HG03378 (cell line): ENCODE results near the gene SRPRA.
"Not testable (repeated sequence)": the region's sequence is repeated elsewhere in the genome, so short reads cannot be mapped to it uniquely, and the experiment has no call there.

Experiments
- ATAC-seq: cut with Tn5 transposase; IDR thresholded peaks from one replicate; pipeline ENCODE4 v1.9.1; 2021; ENCODE audit warnings: mild to moderate bottlenecking, moderate library complexity; ENCODE audit not compliant: unreplicated experiment

Gene SRPRA

DNA sequence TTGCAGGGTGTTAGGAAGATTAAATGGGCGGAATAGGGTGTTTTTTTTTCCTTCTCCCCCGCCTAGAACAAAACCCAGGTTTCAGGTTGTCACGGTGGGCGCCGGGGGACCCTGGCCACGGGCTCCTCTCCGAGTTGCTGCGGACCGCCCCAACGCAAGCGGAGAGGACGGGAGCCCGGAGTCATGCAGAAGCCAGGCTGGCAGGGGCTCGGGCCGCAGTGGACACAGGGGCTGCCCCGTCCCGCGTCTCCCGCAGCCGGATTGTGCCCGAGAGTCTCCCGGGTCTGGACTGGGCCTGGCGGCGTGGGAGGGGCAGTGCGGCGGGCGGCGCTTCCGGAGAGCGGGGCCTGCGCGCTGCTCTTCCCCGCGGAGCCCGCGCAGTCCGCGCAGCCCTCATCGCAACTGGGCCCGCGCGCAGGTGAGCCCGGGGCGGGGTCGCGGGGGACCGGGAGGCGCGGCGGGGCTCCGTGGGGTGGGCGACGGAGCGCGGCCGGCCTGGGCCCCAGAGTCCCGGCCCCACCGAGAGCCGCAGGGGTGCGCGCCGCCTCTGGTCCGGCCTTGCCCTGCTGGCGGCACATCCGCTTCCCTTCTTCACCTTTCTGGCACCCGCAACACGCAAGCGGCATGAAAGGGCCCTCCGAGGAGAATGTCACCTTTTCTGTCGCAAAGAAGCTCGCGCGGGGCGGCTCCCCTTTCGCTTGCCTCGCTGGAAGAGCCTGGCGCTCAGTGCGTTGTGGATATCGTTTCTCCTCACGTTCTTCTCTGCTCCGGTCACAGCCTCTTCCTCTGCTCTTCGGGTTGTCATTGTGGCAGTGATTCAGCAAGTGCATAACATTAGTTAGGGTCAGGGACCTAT is 14.3 kb upstream of the SRPRA start, which contains the start of gene TIRAP:
Gene TIRAP, plus strand, starts transcription at position 358 of the 856 bp plus-strand sequence. CDS start 7,802 bp downstream, outside the sequence.
- ATAC-seq: peak; percentile 38

DNA sequence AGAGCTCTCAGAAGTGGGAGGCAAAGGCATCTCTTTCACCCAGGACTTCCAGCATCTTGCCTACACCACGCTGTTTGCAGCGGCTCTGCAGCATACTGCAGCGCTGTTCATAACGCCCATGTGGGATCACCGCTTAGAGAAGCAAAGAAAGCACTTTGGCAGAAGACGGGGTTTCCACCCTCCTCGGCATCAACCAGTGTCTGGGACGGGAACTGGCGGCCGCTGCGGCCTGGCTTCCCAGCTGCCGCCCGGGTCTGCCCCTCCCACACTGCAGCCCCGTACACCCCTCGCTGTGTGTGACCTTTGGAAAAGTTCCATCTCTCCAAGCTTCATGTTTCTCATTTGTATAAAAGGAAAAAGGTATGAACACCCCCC is 13.7 kb upstream of the SRPRA start:
- ATAC-seq: no peak

DNA sequence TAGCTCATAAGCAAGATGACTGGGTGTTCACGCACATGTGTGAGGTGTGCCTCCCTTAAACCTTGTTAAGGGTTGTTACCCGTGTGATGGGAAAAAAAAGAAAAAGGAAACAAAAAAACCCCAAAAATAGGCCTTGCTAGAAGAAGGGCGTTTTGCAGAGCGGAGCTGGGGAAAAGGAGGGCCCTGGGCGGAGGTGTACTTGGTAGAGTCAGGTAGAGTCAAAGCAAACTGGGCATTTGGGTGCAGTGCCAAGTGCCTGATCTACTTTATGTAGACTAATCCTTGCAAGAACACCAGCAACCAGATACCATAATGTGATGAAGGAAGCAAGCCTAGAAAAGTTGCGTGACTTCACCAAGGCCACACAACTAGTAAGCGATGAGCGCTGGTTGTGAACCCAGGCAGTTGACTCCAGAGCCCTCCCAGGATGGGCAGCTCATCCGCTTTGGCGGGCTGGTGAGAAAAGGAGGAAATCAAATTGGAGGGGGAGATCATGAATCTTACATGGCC is 13.0 kb upstream of the SRPRA start:
- no peak for ATAC-seq

DNA sequence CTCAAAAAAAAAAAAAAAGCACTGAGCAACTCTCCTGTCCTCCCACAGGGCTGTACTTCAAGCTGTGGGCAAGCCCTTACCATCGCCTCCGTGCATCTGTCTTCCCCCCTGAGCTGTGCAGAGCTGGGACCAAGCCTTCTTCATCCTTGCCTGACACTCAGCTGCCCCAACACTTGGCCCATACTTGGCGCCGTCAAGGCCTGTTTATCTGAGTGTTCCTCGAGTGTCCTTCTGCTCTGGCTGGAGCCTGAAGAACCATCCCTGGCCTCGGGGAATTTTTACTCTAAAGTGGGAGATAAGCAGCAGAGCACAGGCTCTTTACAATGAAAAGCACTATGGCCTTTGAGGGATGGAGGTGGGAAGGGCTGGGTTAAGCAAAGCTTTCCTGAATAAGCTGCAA is 12.6 kb upstream of the SRPRA start:
- ATAC-seq: no peak

DNA sequence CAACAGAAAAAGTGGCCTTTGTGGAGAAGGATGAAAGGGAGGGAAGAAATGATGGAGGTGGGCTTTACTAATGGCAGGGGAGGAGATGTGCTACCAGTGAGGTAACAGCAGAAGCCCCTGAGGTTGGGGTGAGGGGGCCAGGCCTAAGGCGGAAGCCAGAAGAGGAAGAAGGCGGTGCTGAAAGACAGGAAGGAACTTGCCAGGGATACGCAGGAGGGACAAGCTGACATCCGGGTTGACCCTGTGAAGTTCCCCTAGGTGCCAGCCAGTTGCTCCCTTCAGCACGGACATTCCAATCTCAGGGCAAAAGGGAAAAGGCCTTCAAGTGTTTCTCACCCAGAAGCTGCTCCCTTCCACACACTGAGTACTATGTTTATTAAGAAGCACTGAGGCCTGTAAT is 11.9 kb upstream of the SRPRA start:
- no peak for ATAC-seq

DNA sequence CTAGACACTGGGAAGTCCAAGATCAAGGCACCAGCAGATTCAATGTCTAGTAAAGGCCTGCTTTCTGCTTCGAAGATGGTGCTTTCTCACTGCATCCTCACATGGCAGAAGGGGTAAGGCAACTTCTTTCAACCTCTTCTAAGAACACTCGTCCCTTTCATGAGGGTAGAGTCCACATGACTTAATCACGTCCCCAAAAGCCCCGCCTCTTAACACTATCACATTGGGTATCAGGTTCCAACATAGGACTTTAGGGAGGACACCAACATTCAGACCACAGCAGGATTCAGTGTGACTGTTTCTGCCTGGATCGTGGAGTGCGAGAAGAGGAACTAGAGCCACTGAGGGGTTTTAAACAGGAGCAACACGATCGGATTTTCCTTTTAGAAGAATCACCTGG is 10.5 kb upstream of the SRPRA start:
- no peak for ATAC-seq

DNA sequence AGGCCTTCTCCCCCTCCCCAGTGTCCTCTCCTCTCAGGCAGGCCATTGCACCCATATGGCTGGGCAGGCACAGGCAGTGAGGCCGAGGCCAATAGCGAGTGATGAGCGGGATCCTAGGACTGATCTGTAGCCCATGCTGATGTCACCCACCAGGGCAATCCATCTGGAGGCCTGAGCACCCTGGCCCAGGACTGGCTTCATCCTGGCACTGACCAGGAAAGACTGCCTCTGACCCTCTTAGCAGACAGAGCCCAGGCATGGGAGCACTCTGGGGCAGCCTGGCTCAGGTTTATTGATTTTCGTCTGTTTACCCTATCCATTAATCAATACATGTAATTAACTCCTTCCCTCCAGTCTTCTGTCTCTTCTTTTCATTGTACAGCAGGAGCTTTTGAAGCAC is 9.1 kb upstream of the SRPRA start:
- ATAC-seq: no peak

DNA sequence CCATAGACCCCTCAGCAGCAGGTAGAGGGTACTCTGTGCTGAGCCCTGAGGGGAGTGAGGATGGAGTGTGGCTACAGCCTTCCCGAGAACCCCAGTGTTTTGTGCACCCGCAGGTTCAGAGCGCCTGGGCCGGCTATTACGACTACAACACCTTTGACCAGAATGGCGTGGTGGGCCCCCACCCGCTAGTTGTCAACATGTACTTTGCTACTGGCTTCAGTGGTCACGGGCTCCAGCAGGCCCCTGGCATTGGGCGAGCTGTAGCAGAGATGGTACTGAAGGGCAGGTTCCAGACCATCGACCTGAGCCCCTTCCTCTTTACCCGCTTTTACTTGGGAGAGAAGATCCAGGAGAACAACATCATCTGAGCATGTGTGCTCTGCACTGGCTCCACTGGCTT is 8.6 kb upstream of the SRPRA start:
- ATAC-seq: no peak

DNA sequence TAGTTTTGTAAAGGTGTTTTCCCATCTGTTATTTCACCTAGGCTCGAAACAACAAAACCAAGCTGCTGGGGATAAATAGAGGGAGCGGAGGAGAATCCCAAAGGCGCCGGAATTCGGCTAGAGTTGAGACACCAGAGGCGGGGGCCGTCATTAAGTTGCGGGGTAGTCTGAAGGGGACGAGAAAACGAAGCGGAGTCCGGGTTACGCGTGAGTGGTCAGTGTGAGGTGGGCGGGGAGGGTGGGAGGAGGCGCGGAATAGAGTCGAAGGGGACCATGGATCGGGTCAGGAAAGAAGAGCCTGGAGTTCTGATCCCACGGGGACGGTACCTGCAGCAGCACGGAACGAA is 361 bp downstream of the SRPRA start:
- ATAC-seq: no peak

DNA sequence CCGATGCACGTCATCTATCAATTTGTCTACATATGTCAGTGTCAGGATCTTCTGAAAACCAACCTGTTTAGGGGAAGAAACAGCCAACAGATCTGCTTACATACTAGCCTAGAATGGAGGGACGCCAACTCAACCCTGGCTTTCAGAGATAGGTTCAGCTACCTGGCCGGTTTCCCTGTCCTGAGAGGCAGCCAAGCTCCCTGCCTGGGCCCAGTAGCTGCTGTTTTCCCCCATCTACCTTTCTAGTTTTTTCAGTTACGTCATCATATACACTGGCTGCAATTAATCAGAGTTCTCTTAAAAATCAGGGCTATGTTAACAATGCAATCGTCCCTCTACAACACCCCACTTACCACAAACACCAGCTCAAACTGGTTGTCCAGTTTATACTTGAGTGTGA is 1.0 kb downstream of the SRPRA start:
- ATAC-seq: no peak

DNA sequence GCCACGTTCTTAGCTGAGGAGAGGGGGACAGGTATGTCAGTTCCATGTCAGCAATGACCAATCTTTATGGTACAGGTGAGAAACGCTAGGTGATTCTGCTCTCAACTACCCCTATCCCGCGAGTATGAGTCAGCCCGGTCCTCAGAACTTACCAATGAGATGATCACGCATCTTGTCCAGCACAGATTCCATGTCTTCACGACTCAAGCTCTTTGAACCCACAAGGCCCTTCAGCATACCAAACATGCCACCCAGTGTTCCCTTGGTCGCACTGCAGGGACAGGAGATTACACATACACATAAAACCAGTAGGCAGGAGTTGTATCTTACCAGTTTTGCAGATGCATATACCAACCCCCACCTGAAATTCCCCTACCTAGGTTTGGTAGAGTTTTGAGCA is 2.9 kb downstream of the SRPRA start:
- no peak for ATAC-seq

DNA sequence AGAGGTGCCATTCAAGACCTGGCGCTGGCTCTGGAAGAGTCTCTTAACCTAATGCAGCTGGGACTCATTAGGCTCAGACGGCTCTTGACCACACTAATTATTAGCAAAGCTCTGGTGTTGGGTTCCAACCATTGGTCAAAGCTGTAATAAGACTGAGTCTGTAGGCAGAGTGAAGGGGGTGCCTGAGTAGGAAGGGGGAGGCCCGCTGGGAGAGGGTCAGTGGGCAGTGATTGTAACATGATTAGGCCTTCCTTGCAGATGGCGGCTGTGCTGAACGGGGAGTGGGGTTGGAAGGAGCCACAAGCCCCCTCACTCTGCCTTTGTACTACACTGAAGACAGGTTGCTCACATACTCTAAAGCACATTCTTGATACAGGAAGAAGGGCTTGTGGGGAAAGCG is 5.2 kb downstream of the SRPRA start:
- ATAC-seq: no peak

DNA sequence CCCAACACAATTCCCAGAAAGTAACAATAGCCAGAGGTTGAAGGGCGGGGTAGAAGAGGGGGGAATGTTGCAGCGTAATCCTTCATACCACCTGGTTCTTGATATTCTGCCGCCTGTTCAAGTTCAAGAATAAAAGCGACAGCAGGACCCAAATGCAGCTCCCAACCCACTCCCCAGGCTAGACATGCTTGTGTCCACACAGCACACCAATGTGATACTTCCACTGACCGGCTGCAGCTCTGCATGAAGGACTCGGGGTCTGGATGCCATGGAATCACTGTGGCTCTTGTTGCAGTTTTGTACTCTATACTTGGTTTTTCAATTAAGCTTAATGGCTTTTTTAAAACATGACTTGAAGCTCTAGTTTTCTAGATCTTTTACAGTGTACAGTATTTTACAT is 6.5 kb downstream of the SRPRA start:
- ATAC-seq: no peak

DNA sequence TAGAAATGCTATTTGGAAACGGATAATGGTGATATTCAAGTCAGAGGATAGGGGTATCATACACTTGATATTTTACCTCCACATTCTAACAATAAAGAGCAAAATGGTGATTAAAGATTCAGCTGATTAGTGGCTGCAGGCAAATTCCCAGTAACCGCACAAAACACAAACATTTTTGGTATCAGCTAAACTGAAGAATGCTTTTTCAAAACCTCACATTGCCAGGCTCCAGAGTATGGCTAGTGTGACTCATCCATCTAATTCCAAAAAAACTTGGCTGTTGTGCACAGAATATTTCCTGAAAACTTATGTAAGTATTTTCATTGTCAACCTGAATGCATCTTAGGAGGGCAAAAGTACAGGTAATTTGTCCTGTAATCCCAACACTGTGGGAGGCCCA is 10.9 kb downstream of the SRPRA start:
- ATAC-seq: no peak

DNA sequence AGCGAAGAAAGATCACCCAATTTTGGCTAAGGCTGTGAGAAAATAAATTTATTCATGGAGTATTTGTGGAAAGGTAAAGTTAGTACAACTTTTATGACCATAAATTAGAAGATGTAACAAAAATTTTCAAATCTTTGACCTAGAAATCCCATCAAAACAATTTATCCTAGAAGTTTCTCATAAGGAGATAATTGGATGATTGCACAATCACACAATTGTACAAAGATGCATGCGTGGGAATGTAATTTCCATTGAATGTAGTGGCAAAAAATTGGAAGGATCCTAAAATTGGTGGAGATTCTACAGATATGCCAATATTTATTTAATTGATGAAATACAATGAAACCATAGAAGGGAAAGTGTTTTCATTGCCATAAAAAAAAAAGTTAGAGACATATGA is 11.6 kb downstream of the SRPRA start:
- no peak for ATAC-seq

DNA sequence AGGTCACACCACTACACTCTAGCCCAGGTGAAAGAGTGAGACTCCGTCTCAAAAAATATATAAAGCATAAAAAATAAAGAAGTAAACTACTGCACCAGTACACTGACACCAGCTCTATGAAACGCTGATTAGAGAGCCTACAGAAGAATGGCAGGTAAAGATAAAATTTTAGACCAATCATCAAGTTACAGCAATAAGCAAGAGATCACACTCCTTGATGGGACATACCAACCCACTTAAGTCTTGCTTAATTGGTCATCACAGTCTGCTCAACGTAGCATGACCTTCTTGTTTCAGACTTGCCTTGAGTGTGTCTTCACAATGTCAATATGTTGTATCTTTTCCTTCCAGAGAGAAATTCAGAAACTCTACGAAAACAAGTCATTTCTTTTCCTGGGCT is 12.5 kb downstream of the SRPRA start:
- ATAC-seq: no peak

DNA sequence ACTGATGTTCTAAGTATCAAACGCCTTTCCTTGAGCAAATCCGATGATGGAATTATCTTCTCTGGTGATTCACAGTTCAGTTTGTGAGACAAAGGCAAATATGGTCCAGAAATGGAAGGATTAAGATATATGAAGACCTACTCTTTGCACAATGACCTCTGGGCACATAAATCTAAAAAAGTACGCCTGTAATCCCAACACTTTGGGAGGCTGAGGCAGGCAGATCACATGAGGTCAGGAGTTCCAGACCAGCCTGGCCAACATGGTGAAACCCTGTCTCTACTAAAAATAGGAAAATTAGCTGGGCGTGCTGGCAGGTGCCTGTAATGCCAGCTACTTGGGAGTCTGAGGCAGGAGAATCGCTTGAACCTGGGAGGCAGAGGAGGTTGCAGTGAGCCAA is 13.2 kb downstream of the SRPRA start:
- not testable (repeated sequence) for ATAC-seq

DNA sequence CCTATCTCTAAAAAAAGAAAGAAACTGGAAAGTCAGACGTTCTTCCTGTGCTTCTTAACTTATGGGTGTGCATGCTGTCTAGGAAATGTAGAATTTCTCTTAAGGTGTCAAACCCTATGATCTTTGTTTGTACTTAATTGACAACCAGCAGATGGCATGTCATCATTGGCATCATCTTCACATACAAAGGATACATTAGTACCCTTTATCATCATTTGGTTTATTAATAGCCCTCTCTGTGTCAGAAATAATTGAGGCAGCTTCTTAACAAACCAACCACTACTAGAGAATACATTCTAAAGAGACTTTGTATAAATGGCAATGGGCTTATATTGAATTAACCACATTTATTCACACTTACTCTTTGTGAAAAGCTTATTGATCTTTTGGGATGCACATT is 13.9 kb downstream of the SRPRA start:
- no peak for ATAC-seq

DNA sequence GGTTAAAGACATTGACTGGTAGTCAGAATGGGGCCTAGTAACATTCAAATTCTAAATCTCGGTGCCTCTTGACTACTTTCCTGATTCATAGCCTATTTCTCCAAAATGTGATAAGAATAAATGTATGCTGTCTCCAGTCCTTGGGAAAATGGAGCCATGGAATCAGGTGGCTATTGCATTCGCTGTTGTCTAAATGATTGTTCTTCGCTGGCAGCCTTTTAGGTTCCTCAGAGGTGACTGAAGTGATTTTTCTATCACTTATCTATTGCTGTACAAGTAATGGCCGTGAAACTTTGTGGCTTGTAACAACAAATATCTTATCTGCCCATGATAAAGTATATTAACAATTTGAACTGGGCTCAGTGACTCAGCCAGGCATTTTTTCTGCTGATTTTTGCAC is 15.4 kb downstream of the SRPRA start:
- no peak for ATAC-seq

DNA sequence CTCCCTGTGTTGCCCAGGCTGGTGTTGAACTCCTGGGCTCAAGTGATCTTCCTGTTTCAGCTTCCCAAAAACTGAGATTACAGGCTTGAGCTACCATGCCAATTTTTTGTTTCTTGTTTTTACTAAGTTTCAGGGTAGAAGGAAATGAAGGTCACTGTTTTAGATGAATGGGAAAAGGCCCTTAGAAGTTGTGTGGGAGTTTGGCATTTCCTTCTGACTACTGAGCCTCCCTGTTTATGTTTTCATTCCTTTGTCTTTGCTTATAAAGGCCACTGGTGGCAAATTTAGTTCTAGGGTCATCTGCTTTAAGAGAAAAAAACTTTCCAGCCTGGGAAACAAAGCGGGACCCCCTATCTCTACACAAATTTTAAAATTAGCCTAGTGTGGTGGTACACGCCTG is 22.1 kb downstream of the SRPRA start:
- no peak for ATAC-seq

DNA sequence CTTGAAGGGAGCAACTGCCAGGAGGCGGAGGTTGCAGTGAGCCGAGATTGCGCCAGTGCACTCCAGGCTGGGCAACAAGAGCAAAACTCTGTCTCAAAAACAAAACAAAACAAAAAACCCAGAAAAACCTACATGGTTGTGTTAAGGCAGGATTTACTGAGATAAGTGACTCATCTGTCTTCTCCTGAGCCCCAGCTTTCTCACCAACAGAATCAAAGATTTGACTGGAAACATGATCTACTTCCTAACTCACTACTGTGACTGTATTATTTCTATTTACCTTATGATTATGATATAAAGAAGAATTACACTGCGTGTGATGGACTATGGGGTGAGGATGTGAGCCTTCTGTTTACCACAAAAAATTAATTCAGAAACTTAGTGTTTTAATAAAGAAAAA is 35.3 kb downstream of the SRPRA start:
- no peak for ATAC-seq

DNA sequence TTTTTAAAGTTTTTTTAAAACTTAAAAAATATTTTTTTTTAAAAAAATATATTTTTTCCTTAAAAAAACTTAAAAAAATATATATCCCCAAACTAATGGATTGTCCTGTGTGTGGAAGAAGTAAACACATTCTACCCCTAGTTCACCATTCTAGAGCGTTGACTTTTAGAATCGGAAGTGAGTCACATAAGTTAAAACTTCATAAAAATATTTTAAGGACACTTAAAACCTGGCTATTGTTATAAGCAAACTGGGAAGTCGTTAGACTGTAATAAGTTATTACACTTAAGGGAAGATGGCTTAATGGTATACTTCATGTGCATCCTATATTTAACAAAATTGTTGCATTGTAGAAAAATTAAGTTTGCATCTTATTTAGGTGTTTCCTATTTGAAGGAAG is 36.0 kb downstream of the SRPRA start:
- ATAC-seq: no peak
